ENCODE measurements around the gene CPLX3. TPM values are rescaled to one million over a fixed set of nuclear protein-coding genes. Genes with fewer than 3 reads are reported as not detected.

CPLX3 gene
- total and polyA plus RNA-seq, 2 of the 8 experiments (the other 6 are each of a cell fraction or from before 2014, with no cell fraction given): 0.17 TPM; not detected in 1

- TF ChIP-seq EGR1 (IDR thresholded peaks at IDR 0.05; ENCODE audit: borderline replicate concordance, low read depth, low read length): no peak
- TF ChIP-seq GABPA (IDR thresholded peaks at IDR 0.05; ENCODE audit: borderline replicate concordance, insufficient read depth, low read length): no peak
- TF ChIP-seq TAF7 (optimal IDR thresholded peaks at IDR 0.05; ENCODE audit: borderline replicate concordance, low read depth, low read length): no peak
Observed at GRCh38 chr15:74850393-74850792, 24.0 kb downstream of the CPLX3 start (continued).

Data from H1 (cell line).